HCT116 (cell line): ENCODE data around the gene OIT3. TPM values are rescaled to one million over a fixed set of nuclear protein-coding genes. Genes with fewer than 3 reads are reported as not detected.

ENCODE experiments used
- ATAC-seq: fragments of 200-7000 bp; cut with Tn5 transposase; 2 replicates; pipeline ENCODE4 v1.9.1; 2020; ENCODE audit warnings: mild to moderate bottlenecking, moderate library complexity
- BruUV-seq: library from RNA; stranded (reverse); fragments of 400-500 nt; replicated peaks from 2 replicates; lab custom pipeline; 2021; lab: Mats Ljungman, UMichigan
- CTCF ChIA-PET: fragments of 300-600 bp; sonication (Branson Sonifier 250); formaldehyde crosslinking; loops from one replicate; lab custom pipeline; 2021; ENCODE audit warnings: antibody characterized with exemption; lab: Charles Lee
- POLR2A ChIA-PET: fragments of 300-600, 350-600 bp; sonication (Branson Sonifier 250); formaldehyde crosslinking; loops from one replicate; lab custom pipeline; 2021; ENCODE audit warnings: antibody characterized with exemption; lab: Charles Lee
- RAD21 ChIA-PET, 2 experiments: fragments of 300-600 bp; sonication (Branson Sonifier 250); formaldehyde crosslinking; loops; one replicate each; lab custom pipeline; 2023; ENCODE audit warnings: low total read pairs in 2 of 2; ENCODE audit not compliant: uncharacterized antibody in 2 of 2, unreplicated experiment in 2 of 2, low non-redundant PET in 1 of 2; lab: Charles Lee
- DNase-seq: peaks from one replicate; pipeline ENCODE4 v3.0.0-alpha.2; 2010; ENCODE audit warnings: low read depth, low spot score
- H2AFZ ChIP-seq: fragments of 200-600 bp; shearing (Covaris generic), sonication (generic); 2 replicates; pipeline ENCODE4 v1.6.1; 2017; ENCODE audit warnings: low read depth, mixed run types, mixed read lengths, antibody characterized with exemption, low read length; ENCODE audit not compliant: poor library complexity, severe bottlenecking
- H3K27ac ChIP-seq: 2 replicates; pipeline ENCODE4 v1.5.1; 2012; ENCODE audit warnings: low read depth, low read length
- H3K27me3 ChIP-seq: fragments of 200-600 bp; sonication (generic); 2 replicates; pipeline ENCODE4 v1.6.1; 2016; ENCODE audit warnings: mixed run types, low read length, mixed read lengths; ENCODE audit not compliant: insufficient read depth
- H3K36me3 ChIP-seq, 2 experiments: fragments of 200-500 bp in 1 of 2; fragments of 200-600 bp in 1 of 2; sonication (Bioruptor generic) in 1 of 2; sonication (generic) in 1 of 2; 2 replicates each; pipeline versions ENCODE4 v1.5.1 to v1.6.1; 2014 to 2016; ENCODE audit warnings: low read length in 2 of 2, inconsistent platforms in 1 of 2, mixed read lengths in 1 of 2, mixed run types in 1 of 2; ENCODE audit not compliant: insufficient read depth in 2 of 2, control insufficient read depth in 1 of 2
- H3K4me1 ChIP-seq, 2 experiments: fragments of 200-600 bp in 1 of 2; sonication (generic) in 1 of 2; 2 replicates each; pipeline versions ENCODE4 v1.5.1 to v1.6.1; 2012 to 2017; ENCODE audit warnings: low read length in 2 of 2, inconsistent platforms in 1 of 2, mild to moderate bottlenecking in 1 of 2, mixed read lengths in 1 of 2, mixed run types in 1 of 2, moderate library complexity in 1 of 2; ENCODE audit not compliant: insufficient read depth in 2 of 2, control insufficient read depth in 1 of 2
- H3K4me2 ChIP-seq: fragments of 200-600 bp; sonication (generic); 2 replicates; pipeline ENCODE4 v1.6.1; 2017; ENCODE audit warnings: mixed run types, low read length, mixed read lengths
- H3K4me3 ChIP-seq, 2 experiments: fragments of 200-600 bp in 1 of 2; sonication (generic) in 1 of 2; replicated peaks in 1 of 2; 2 replicates each; pipeline ENCODE4 v1.5.1; 2011 to 2016; ENCODE audit warnings: low read length in 2 of 2, control low read depth in 1 of 2, low read depth in 1 of 2, mild to moderate bottlenecking in 1 of 2, mixed read lengths in 1 of 2, mixed run types in 1 of 2
- H3K79me2 ChIP-seq: fragments of 200-600 bp; sonication (generic); 2 replicates; pipeline ENCODE4 v1.6.1; 2017; ENCODE audit warnings: mild to moderate bottlenecking, mixed run types, low read length, moderate library complexity, mixed read lengths; ENCODE audit not compliant: insufficient read depth
- H3K9ac ChIP-seq: fragments of 200-600 bp; sonication (generic); 2 replicates; pipeline ENCODE4 v1.6.1; 2016; ENCODE audit warnings: low read length, mixed read lengths
- H3K9me2 ChIP-seq: fragments of 200-600 bp; sonication (generic), shearing (Covaris generic); 2 replicates; pipeline ENCODE4 v1.6.1; 2017; ENCODE audit warnings: mixed run types, mild to moderate bottlenecking, moderate library complexity; ENCODE audit not compliant: insufficient read depth
- H3K9me3 ChIP-seq, 2 experiments: fragments of 200-500 bp in 1 of 2; fragments of 200-600 bp in 1 of 2; sonication (Bioruptor generic) in 1 of 2; sonication (generic) in 1 of 2; 2 replicates each; pipeline ENCODE4 v1.6.1; 2014 to 2017; ENCODE audit warnings: low read length in 2 of 2, mixed read lengths in 2 of 2, inconsistent platforms in 1 of 2, low read depth in 1 of 2, mild to moderate bottlenecking in 1 of 2, mixed run types in 1 of 2, moderate library complexity in 1 of 2; ENCODE audit not compliant: control insufficient read depth in 1 of 2, insufficient read depth in 1 of 2
- H4K20me1 ChIP-seq: fragments of 200-600 bp; sonication (generic), shearing (Covaris generic); 2 replicates; pipeline ENCODE4 v1.6.1; 2017; ENCODE audit warnings: mixed run types, mild to moderate bottlenecking, moderate library complexity; ENCODE audit not compliant: insufficient read depth
- CBX3 ChIP-seq: IDR thresholded peaks from 2 replicates; pipeline ENCODE4 v1.6.1; 2012; ENCODE audit warnings: low read depth
- CEBPB ChIP-seq: IDR thresholded peaks from 2 replicates; pipeline ENCODE4 v1.6.1; 2012; ENCODE audit warnings: low read depth
- EGR1 ChIP-seq: IDR thresholded peaks from 2 replicates; pipeline ENCODE4 v1.6.1; 2012; ENCODE audit warnings: low read depth
- ELF1 ChIP-seq: IDR thresholded peaks from 2 replicates; pipeline ENCODE4 v1.6.1; 2012; ENCODE audit warnings: low read depth, borderline replicate concordance
- EZH2 ChIP-seq: fragments of 200-600 bp; sonication (generic); IDR thresholded peaks from 2 replicates; pipeline ENCODE4 v1.6.1; 2017; ENCODE audit warnings: antibody characterized with exemption, mixed run types
- EZH2phosphoT487 ChIP-seq: fragments of 200-600 bp; IDR thresholded peaks from 2 replicates; pipeline ENCODE4 v1.6.1; 2018; ENCODE audit warnings: antibody characterized with exemption, borderline replicate concordance
- FOSL1 ChIP-seq: IDR thresholded peaks from 2 replicates; pipeline ENCODE4 v1.6.1; 2012; ENCODE audit warnings: low read depth
- JUND ChIP-seq: IDR thresholded peaks from 2 replicates; pipeline ENCODE4 v1.6.1; 2012
- POLR2A ChIP-seq: IDR thresholded peaks from 2 replicates; pipeline ENCODE4 v1.7.0; 2011; ENCODE audit warnings: borderline replicate concordance; ENCODE audit not compliant: insufficient read depth, insufficient read length; ENCODE audit errors: extremely low read depth
- POLR2AphosphoS5 ChIP-seq: IDR thresholded peaks from 2 replicates; pipeline ENCODE4 v1.6.1; 2011; ENCODE audit warnings: mild to moderate bottlenecking, low read depth, low read length, moderate library complexity
- RAD21 ChIP-seq: IDR thresholded peaks from 2 replicates; pipeline ENCODE4 v1.6.1; 2012; ENCODE audit warnings: low read depth, mild to moderate bottlenecking
- SP1 ChIP-seq: IDR thresholded peaks from 2 replicates; pipeline ENCODE4 v1.6.1; 2012; ENCODE audit warnings: low read depth
- SRF ChIP-seq: IDR thresholded peaks from 2 replicates; pipeline ENCODE4 v1.6.1; 2012; ENCODE audit warnings: low read depth
- TCF7L2 ChIP-seq: IDR thresholded peaks from 2 replicates; pipeline ENCODE4 v1.7.0; 2011; ENCODE audit warnings: borderline replicate concordance, inconsistent platforms; ENCODE audit not compliant: insufficient read depth, insufficient read length; ENCODE audit errors: extremely low read depth
- YY1 ChIP-seq: IDR thresholded peaks from 2 replicates; pipeline ENCODE4 v1.6.1; 2011; ENCODE audit warnings: low read length, low read depth, moderate library complexity, mild to moderate bottlenecking; ENCODE audit not compliant: insufficient replicate concordance; ENCODE audit errors: extremely low read depth
- ZFX ChIP-seq: fragments of 450-650 bp; IDR thresholded peaks from 2 replicates; pipeline ENCODE4 v1.6.1; 2017
- ZNF274 ChIP-seq: fragments of 200-500 bp; sonication (Bioruptor generic); IDR thresholded peaks from 2 replicates; pipeline ENCODE4 v1.6.1; 2014; ENCODE audit warnings: mild to moderate bottlenecking, low read depth, low read length, inconsistent platforms
- intact Hi-C: fragments of 100-400 bp; cut with micrococcal nuclease; formaldehyde crosslinking; loops from 2 replicates; pipeline ENCODE4 v1.10.0; 2022
- total RNA-seq: library from RNA; stranded (reverse); gene quantifications from one replicate; pipeline ENCODE4 v1.2.1, GENCODE V29; 2021; ENCODE audit not compliant: unreplicated experiment
- TF ChIP-seq, protein P1 (sequence below), 3 experiments: fragments of 200-600 bp in 1 of 3; sonication (generic) in 1 of 3; IDR thresholded peaks in 2 of 3; conservative IDR thresholded peaks in 1 of 3; 2 replicates each; pipeline ENCODE4 v1.5.1; 2012 to 2017; ENCODE audit warnings: low read depth in 2 of 3, low read length in 2 of 3, antibody characterized with exemption in 1 of 3, borderline replicate concordance in 1 of 3, control low read depth in 1 of 3, mild to moderate bottlenecking in 1 of 3, mixed read lengths in 1 of 3, mixed run types in 1 of 3, moderate library complexity in 1 of 3; ENCODE audit not compliant: insufficient read depth in 1 of 3
- TF ChIP-seq, protein P2 (sequence below): IDR thresholded peaks from 2 replicates; pipeline ENCODE4 v1.6.1; 2012
- TF ChIP-seq, protein P3 (sequence below): IDR thresholded peaks from 2 replicates; pipeline ENCODE4 v1.6.1; 2012; ENCODE audit warnings: low read depth

The OIT3 gene
- total RNA-seq, 1 experiment from 2014 or later = not detected

DNA sequence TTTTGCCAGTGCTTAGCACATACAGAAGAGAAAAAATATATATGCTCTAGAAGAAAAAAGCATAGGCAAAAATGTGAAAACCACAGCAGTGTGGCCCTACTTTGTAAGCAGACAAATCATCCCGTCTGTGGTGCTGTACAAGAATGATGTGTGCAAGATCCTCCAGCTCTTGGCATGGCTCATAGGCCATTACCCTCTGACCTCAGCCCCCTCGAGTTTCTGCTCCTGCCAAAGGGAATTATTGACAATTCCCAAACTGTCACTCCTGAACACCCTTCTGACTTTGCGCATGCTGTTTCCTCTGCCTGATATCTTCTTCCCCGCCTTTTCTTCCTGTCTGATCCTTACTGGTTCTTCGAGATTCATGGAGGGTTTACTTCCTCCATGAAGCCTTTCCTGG is 33.9 kb downstream of the OIT3 start:
- H3K4me3 ChIP-seq = no peak overlapping the region
- ChIA-PET RAD21 (no interaction called here), CTCF (no interaction called here), POLR2A (no interaction called here)
- H3K4me2 ChIP-seq = no peak overlapping the region
- no peak overlapping the region for H3K27ac ChIP-seq
- no peak overlapping the region for H2AFZ ChIP-seq
- no peaks in the 10 kb centered on the region for H3K27me3 ChIP-seq
- H3K79me2 ChIP-seq = no peaks in the 10 kb centered on the region
- no peak for DNase-seq
- TF ChIP-seq ZFX (no peak), EZH2 (no peak), FOSL1 (no peak), TCF7L2 (no peak), CEBPB (no peak), EGR1 (no peak), YY1 (no peak), POLR2AphosphoS5 (no peak), ELF1 (no peak), POLR2A (no peak), ZNF274 (no peak), CBX3 (no peak), RAD21 (no peak), EZH2phosphoT487 (no peak), JUND (no peak), SRF (no peak), SP1 (no peak)
- TF ChIP-seq, protein P1, sequence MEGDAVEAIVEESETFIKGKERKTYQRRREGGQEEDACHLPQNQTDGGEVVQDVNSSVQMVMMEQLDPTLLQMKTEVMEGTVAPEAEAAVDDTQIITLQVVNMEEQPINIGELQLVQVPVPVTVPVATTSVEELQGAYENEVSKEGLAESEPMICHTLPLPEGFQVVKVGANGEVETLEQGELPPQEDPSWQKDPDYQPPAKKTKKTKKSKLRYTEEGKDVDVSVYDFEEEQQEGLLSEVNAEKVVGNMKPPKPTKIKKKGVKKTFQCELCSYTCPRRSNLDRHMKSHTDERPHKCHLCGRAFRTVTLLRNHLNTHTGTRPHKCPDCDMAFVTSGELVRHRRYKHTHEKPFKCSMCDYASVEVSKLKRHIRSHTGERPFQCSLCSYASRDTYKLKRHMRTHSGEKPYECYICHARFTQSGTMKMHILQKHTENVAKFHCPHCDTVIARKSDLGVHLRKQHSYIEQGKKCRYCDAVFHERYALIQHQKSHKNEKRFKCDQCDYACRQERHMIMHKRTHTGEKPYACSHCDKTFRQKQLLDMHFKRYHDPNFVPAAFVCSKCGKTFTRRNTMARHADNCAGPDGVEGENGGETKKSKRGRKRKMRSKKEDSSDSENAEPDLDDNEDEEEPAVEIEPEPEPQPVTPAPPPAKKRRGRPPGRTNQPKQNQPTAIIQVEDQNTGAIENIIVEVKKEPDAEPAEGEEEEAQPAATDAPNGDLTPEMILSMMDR (IDR thresholded peaks at IDR 0.05 in 2 of 3, conservative IDR thresholded peaks at IDR 0.05 in 1 of 3; ENCODE audit: borderline replicate concordance in 1 of 3, insufficient read depth in 1 of 3, low read depth in 2 of 3, low read length in 2 of 3) = no peak
- TF ChIP-seq, protein P2, sequence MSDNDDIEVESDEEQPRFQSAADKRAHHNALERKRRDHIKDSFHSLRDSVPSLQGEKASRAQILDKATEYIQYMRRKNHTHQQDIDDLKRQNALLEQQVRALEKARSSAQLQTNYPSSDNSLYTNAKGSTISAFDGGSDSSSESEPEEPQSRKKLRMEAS = no peak
- TF ChIP-seq, protein P3, sequence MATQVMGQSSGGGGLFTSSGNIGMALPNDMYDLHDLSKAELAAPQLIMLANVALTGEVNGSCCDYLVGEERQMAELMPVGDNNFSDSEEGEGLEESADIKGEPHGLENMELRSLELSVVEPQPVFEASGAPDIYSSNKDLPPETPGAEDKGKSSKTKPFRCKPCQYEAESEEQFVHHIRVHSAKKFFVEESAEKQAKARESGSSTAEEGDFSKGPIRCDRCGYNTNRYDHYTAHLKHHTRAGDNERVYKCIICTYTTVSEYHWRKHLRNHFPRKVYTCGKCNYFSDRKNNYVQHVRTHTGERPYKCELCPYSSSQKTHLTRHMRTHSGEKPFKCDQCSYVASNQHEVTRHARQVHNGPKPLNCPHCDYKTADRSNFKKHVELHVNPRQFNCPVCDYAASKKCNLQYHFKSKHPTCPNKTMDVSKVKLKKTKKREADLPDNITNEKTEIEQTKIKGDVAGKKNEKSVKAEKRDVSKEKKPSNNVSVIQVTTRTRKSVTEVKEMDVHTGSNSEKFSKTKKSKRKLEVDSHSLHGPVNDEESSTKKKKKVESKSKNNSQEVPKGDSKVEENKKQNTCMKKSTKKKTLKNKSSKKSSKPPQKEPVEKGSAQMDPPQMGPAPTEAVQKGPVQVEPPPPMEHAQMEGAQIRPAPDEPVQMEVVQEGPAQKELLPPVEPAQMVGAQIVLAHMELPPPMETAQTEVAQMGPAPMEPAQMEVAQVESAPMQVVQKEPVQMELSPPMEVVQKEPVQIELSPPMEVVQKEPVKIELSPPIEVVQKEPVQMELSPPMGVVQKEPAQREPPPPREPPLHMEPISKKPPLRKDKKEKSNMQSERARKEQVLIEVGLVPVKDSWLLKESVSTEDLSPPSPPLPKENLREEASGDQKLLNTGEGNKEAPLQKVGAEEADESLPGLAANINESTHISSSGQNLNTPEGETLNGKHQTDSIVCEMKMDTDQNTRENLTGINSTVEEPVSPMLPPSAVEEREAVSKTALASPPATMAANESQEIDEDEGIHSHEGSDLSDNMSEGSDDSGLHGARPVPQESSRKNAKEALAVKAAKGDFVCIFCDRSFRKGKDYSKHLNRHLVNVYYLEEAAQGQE = no peak
- BruUV-seq = no TSS peak
- intact Hi-C loops = no loop called here
- no peak overlapping the region for H3K9ac ChIP-seq
- no peaks in the 10 kb centered on the region for H3K9me2 ChIP-seq
- ATAC-seq = no peak
- H3K36me3 ChIP-seq = no peaks in the 10 kb centered on the region
- no peaks in the 10 kb centered on the region for H3K9me3 ChIP-seq
- no peaks in the 10 kb centered on the region for H4K20me1 ChIP-seq
- H3K4me1 ChIP-seq = no peaks in the 10 kb centered on the region
